IMR-90 (cell line): Measurements from ENCODE around the gene PCDHGB5. TPM values are rescaled to one million over a fixed set of nuclear protein-coding genes. Genes with fewer than 3 reads are reported as not detected.
"Not testable (repeated sequence)": the region's sequence is repeated elsewhere in the genome, so short reads cannot be mapped to it uniquely, and the experiment has no call there.

Experiments
- ATAC-seq: fragments of 200-7000 bp; cut with Tn5 transposase; 2 replicates; pipeline ENCODE4 v1.9.1; 2020; ENCODE audit warnings: low read depth, mild to moderate bottlenecking, moderate library complexity
- BruUV-seq: library from RNA; stranded (reverse); fragments of 400-500 nt; replicated peaks from 2 replicates; lab custom pipeline; 2021; lab: Mats Ljungman, UMichigan
- CTCF ChIA-PET: fragments of 300-600 bp; formaldehyde crosslinking; extraction: SDS; loops from one replicate; lab custom pipeline; 2021; ENCODE audit warnings: antibody characterized with exemption; lab: Yijun Ruan, JAX
- POLR2A ChIA-PET: fragments of 300-600 bp; sonication (Branson Sonifier 250); formaldehyde crosslinking; loops from one replicate; lab custom pipeline; 2022; ENCODE audit warnings: antibody characterized with exemption; ENCODE audit not compliant: unreplicated experiment; lab: Charles Lee
- DNase-seq: peaks from one replicate; pipeline ENCODE4 v3.0.0; 2013
- H2AFZ ChIP-seq: replicated peaks from 2 replicates; pipeline ENCODE3; 2013; ENCODE audit warnings: low read length, mild to moderate bottlenecking; ENCODE audit not compliant: poor library complexity
- H2AK5ac ChIP-seq: 2 replicates; pipeline ENCODE4 v1.6.1; 2013; ENCODE audit warnings: low read depth, low read length, inconsistent platforms
- H2AK9ac ChIP-seq: replicated peaks from 2 replicates; pipeline ENCODE3; 2013; ENCODE audit warnings: mild to moderate bottlenecking, low read depth, low read length, moderate library complexity; ENCODE audit not compliant: poor library complexity
- H2BK120ac ChIP-seq: 2 replicates; pipeline ENCODE4 v1.6.1; 2013; ENCODE audit warnings: low read depth, low read length, inconsistent platforms
- H2BK15ac ChIP-seq: 3 replicates; pipeline ENCODE4 v1.6.1; 2013; ENCODE audit warnings: low read depth, low read length, inconsistent platforms
- H2BK20ac ChIP-seq: 2 replicates; pipeline ENCODE4 v1.6.1; 2013; ENCODE audit warnings: low read depth, mild to moderate bottlenecking, inconsistent platforms, low read length, moderate library complexity
- H2BK5ac ChIP-seq: 2 replicates; pipeline ENCODE4 v1.6.1; 2013; ENCODE audit warnings: mild to moderate bottlenecking, low read depth, low read length, inconsistent platforms; ENCODE audit not compliant: poor library complexity, severe bottlenecking
- H3K14ac ChIP-seq: replicated peaks from 2 replicates; pipeline ENCODE4 v1.6.1; 2013; ENCODE audit warnings: low read depth, low read length, inconsistent platforms
- H3K18ac ChIP-seq: 2 replicates; pipeline ENCODE4 v1.6.1; 2013; ENCODE audit warnings: low read depth, low read length, control low read depth
- H3K23ac ChIP-seq: 2 replicates; pipeline ENCODE4 v1.6.1; 2013; ENCODE audit warnings: low read depth, low read length, inconsistent platforms
- H3K27ac ChIP-seq: 2 replicates; pipeline ENCODE4 v1.5.1; 2013; ENCODE audit warnings: mild to moderate bottlenecking, control low read depth, low read length; ENCODE audit not compliant: insufficient read depth
- H3K27me3 ChIP-seq: 2 replicates; pipeline ENCODE4 v1.6.1; 2013; ENCODE audit warnings: low read length; ENCODE audit not compliant: control insufficient read depth, insufficient read depth
- H3K36me3 ChIP-seq: 2 replicates; pipeline ENCODE4 v1.6.1; 2013; ENCODE audit warnings: low read length, mixed read lengths; ENCODE audit not compliant: control insufficient read depth, insufficient read depth
- H3K4ac ChIP-seq: 2 replicates; pipeline ENCODE4 v1.6.1; 2013; ENCODE audit warnings: low read depth, low read length, inconsistent platforms
- H3K4me1 ChIP-seq: 2 replicates; pipeline ENCODE4 v1.6.1; 2013; ENCODE audit warnings: low read length, mixed read lengths; ENCODE audit not compliant: control insufficient read depth, insufficient read depth
- H3K4me2 ChIP-seq: 2 replicates; pipeline ENCODE4 v1.6.1; 2013; ENCODE audit warnings: low read depth, mild to moderate bottlenecking, control low read depth, low read length, moderate library complexity
- H3K4me3 ChIP-seq: 2 replicates; pipeline ENCODE4 v1.5.1; 2013; ENCODE audit warnings: low read depth, mild to moderate bottlenecking, control low read depth, low read length, moderate library complexity; ENCODE audit not compliant: insufficient read depth
- H3K56ac ChIP-seq: 2 replicates; pipeline ENCODE4 v1.6.1; 2013; ENCODE audit warnings: low read length, inconsistent platforms; ENCODE audit not compliant: insufficient read depth; ENCODE audit errors: extremely low read depth
- H3K79me1 ChIP-seq, 2 experiments: 2 replicates each; pipeline ENCODE4 v1.6.1; 2013; ENCODE audit warnings: low read length in 2 of 2, inconsistent platforms in 1 of 2, low read depth in 1 of 2
- H3K9ac ChIP-seq: 2 replicates; pipeline ENCODE4 v1.6.1; 2013; ENCODE audit warnings: low read depth, low read length, control low read depth
- H3K9me1 ChIP-seq: 2 replicates; pipeline ENCODE4 v1.6.1; 2013; ENCODE audit warnings: low read length, inconsistent platforms; ENCODE audit not compliant: insufficient read depth
- H3K9me3 ChIP-seq: 2 replicates; pipeline ENCODE4 v1.6.1; 2013; ENCODE audit warnings: low read length; ENCODE audit not compliant: control insufficient read depth, insufficient read depth
- H4K20me1 ChIP-seq: 2 replicates; pipeline ENCODE4 v1.6.1; 2013; ENCODE audit warnings: low read length, inconsistent platforms; ENCODE audit not compliant: insufficient read depth
- H4K5ac ChIP-seq: 2 replicates; pipeline ENCODE4 v1.6.1; 2013; ENCODE audit warnings: mild to moderate bottlenecking, low read depth, low read length, control low read depth
- H4K8ac ChIP-seq, 2 experiments: 2 replicates each; pipeline ENCODE4 v1.6.1; 2013; ENCODE audit warnings: low read depth in 2 of 2, low read length in 2 of 2, control low read depth in 1 of 2, inconsistent platforms in 1 of 2
- H4K91ac ChIP-seq: 2 replicates; pipeline ENCODE4 v1.6.1; 2013; ENCODE audit warnings: low read depth, low read length, inconsistent platforms; ENCODE audit not compliant: insufficient read depth
- WGBS, 2 experiments: methylation state at CpG; one replicate each; pipeline versions ENCODE4 v1.1.5 to v1.1.7; 2013; ENCODE audit warnings: missing lambda C conversion rate in 2 of 2; ENCODE audit not compliant: insufficient read length in 1 of 2; ENCODE audit errors: extremely low coverage in 2 of 2; 5-methylcytosine and 5-hydroxymethylcytosine counted together
- dilution Hi-C: fragments of 300-500 bp; cut with HindIII; formaldehyde crosslinking; loops from one replicate; pipeline ENCODE4 v1.14.3; 2018; ENCODE audit warnings: low sequenced_read_pairs; ENCODE audit not compliant: unreplicated experiment
- in situ Hi-C: fragments of 300-500 bp; cut with MboI; formaldehyde crosslinking; loops from 3 replicates; pipeline ENCODE4 v1.14.3; 2019; ENCODE audit warnings: low sequenced_read_pairs, inconsistent platforms, mixed read lengths
- intact Hi-C: fragments of 100-400 bp; cut with micrococcal nuclease; formaldehyde crosslinking; loops from 2 replicates; pipeline ENCODE4 v1.10.0; 2022
- polyA plus RNA-seq, 3 experiments: library from polyadenylated mRNA; depleted of rRNA; stranded (reverse); fragments of >200 nt; gene quantifications; 2 replicates each; pipeline ENCODE4 v1.2.3, GENCODE V29; 2012; ENCODE audit warnings: low replicate concordance in 1 of 3
- total RNA-seq: library from RNA; depleted of rRNA; stranded (reverse); fragments of >200 nt; gene quantifications from 2 replicates; pipeline ENCODE4 v1.2.3, GENCODE V29; 2012

Gene PCDHGB5
- total and polyA plus RNA-seq, 2 of the 4 experiments (the other 2 are of a cell fraction) = 17.2 to 20.0 TPM

GRCh38 chr5:141375444-141376155, 22.1 kb upstream of the PCDHGB5 start:
- H4K91ac ChIP-seq, dilution Hi-C loops, H3K27me3 ChIP-seq, H3K9me1 ChIP-seq, H3K56ac ChIP-seq, H3K18ac ChIP-seq, DNase-seq, H2BK5ac ChIP-seq, H3K23ac ChIP-seq, ATAC-seq, H3K4ac ChIP-seq, H3K14ac ChIP-seq, CTCF ChIA-PET, H3K9ac ChIP-seq, H2BK120ac ChIP-seq, H2BK15ac ChIP-seq, H3K27ac ChIP-seq, in situ Hi-C loops, BruUV-seq, H4K8ac ChIP-seq, H4K20me1 ChIP-seq, H2AK9ac ChIP-seq, H2AK5ac ChIP-seq, H3K79me1 ChIP-seq, H3K4me2 ChIP-seq, POLR2A ChIA-PET, H2AFZ ChIP-seq, H4K5ac ChIP-seq, H3K4me1 ChIP-seq, H2BK20ac ChIP-seq, intact Hi-C loops, H3K4me3 ChIP-seq: not testable (repeated sequence)
- Histone ChIP-seq H3K9me3 (peaks cover 54% of the 10 kb centered on the region), H3K36me3 (peaks cover 20% of the 10 kb centered on the region)
- 40% methylated on average over 9 of the region's 48 CpGs; no CpG with 5 or more reads in 1 of the 2 experiments for WGBS, 2 experiments
